Endothelial cell of umbilical vein (primary cell): ENCODE measurements around the gene PPP1R13B.

Experiments used
- CTCF ChIP-seq, 2 donors: IDR thresholded peaks; 1 replicate in 1 of 2; 2 replicates in 1 of 2; pipeline ENCODE4 v1.5.1; 2011; ENCODE audit warnings: low read length in 2 of 2, mild to moderate bottlenecking in 2 of 2, moderate library complexity in 2 of 2, control low read depth in 1 of 2, inconsistent platforms in 1 of 2, low read depth in 1 of 2; ENCODE audit not compliant: insufficient read depth in 1 of 2; ENCODE audit errors: extremely low read depth in 1 of 2
- EZH2 ChIP-seq: IDR thresholded peaks from 2 replicates; pipeline ENCODE4 v1.6.1; 2012; ENCODE audit warnings: borderline replicate concordance, low read depth, mild to moderate bottlenecking, moderate library complexity, low read length, inconsistent platforms; ENCODE audit not compliant: severe bottlenecking

GRCh38 chr14:103854822-103855733 is 7.7 kb upstream of the PPP1R13B start:
- TF ChIP-seq CTCF (IDR thresholded peaks at IDR 0.05; ENCODE audit: extremely low read depth in 1 of 2, insufficient read depth in 1 of 2, low read depth in 1 of 2, low read length in 2 of 2) (no peak), EZH2 (no peak)
